C4-2B (cell line): ENCODE data around the gene XPA.

Source experiments
- H3K27ac ChIP-seq: fragments of 450-650 bp; 2 replicates; pipeline ENCODE4 v1.5.1; 2017
- ZFX ChIP-seq: fragments of 450-650 bp; IDR thresholded peaks from 2 replicates; pipeline ENCODE4 v1.6.1; 2017
- TF ChIP-seq, protein P1 (sequence below): fragments of 450-650 bp; conservative IDR thresholded peaks from 2 replicates; pipeline ENCODE4 v1.5.1; 2017; ENCODE audit warnings: mild to moderate bottlenecking

XPA gene

DNA sequence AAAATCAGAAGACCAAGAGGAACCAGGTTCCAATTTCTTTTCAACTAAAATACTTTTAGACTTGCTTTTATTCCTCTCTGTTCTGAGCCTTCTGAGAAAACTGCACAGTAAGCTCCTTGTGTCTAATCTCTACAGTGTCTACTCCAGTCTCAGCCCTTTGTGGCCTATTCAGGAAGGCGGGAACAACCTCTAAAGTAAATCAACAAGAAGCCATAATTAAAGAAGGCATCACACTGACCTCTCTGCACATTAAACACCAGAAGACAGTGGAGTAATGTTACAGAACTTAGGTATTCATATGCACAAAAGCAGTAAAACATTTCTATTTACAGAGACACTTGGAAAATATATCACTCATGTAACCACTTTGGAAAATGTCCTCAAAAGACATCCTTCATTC, 14.9 kb downstream of the XPA start:
- TF ChIP-seq, protein P1, sequence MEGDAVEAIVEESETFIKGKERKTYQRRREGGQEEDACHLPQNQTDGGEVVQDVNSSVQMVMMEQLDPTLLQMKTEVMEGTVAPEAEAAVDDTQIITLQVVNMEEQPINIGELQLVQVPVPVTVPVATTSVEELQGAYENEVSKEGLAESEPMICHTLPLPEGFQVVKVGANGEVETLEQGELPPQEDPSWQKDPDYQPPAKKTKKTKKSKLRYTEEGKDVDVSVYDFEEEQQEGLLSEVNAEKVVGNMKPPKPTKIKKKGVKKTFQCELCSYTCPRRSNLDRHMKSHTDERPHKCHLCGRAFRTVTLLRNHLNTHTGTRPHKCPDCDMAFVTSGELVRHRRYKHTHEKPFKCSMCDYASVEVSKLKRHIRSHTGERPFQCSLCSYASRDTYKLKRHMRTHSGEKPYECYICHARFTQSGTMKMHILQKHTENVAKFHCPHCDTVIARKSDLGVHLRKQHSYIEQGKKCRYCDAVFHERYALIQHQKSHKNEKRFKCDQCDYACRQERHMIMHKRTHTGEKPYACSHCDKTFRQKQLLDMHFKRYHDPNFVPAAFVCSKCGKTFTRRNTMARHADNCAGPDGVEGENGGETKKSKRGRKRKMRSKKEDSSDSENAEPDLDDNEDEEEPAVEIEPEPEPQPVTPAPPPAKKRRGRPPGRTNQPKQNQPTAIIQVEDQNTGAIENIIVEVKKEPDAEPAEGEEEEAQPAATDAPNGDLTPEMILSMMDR = no peak
- no peak for TF ChIP-seq ZFX
- no peak overlapping the region for H3K27ac ChIP-seq

DNA sequence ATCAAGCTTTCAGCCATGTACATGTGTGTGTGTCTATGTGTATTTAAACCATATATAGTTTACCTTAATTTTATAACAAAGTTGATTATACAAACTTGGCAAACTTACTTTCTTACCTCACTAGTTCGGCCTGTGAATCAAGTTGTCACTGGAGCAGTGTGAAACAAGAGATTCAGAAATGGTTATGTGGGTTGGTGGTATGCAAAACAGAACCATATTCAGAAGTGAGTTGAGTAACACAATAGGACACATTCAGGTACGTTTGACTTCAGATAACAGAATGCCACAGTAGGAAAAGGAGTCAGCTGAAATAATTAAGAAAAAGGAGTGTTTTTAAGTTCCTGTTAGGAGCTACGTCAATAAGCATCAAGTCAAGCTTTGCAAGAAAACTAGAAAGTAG, 21.5 kb downstream of the XPA start:
- H3K27ac ChIP-seq = no peak overlapping the region
- TF ChIP-seq, protein P1 = no peak
- TF ChIP-seq ZFX = no peak

DNA sequence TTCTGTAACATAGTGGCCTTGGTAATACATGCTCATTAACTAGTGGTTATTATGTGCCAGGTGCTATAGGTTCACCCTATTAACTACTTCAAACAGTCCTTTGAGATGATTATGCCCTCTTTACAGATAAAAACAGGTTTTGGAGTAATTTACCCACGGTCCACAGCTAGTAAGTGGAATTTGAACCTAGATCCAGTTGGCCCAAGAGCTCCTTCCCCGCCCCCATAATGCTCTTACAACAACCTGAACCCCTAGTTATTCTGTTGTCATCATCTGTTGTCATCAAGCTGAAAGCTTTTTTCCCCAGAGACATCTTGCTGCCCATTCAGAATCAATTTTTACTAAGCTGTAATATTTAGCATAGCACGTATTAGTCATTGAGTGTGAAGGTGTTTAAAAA, 23.2 kb downstream of the XPA start:
- TF ChIP-seq, protein P1 = no peak
- no peak for TF ChIP-seq ZFX

DNA sequence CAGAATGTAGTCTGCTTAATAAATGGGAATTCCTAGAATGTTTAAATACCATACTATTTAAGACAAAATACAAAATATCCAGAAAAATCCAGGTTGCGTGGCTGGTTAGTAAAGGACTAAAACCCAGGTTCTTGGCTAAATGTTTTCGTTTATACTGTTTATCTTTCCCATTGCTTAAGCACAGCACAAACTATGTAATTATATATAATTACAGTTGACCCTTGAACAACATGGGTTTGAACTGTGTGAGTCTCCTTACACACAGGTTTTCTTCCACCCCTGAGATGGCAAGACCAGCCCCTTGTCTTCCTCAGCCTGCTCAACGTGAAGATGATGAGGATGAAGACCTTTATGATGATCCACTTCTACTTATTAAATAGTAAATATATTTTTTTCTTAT, 24.7 kb downstream of the XPA start:
- no peak for TF ChIP-seq ZFX
- TF ChIP-seq, protein P1 = no peak
- H3K27ac ChIP-seq = no peak overlapping the region

More for the DNA sequence above, 23.2 kb downstream of the XPA start:
- H3K27ac ChIP-seq = no peak overlapping the region

DNA sequence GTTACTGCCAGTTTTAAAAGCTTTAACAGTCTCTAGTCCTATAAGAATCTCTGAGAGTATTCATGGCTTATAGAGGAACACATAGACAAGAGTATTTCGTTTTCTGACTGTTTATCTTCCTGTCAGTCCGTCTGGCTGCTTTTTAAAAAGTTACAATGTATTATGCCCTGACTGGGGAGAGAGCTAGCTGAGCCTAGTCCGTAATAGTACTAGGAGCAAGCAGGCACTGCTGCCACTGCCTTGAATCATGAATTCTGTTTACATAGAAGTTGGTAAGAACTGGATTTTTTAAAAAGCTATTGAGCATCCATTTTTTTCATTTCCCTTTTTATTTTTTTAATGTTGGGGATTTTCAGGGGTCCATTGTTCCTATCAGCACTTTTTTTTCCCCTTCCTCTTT, 26.6 kb downstream of the XPA start:
- no peak overlapping the region for H3K27ac ChIP-seq
- no peak for TF ChIP-seq ZFX
- TF ChIP-seq, protein P1 = no peak

DNA sequence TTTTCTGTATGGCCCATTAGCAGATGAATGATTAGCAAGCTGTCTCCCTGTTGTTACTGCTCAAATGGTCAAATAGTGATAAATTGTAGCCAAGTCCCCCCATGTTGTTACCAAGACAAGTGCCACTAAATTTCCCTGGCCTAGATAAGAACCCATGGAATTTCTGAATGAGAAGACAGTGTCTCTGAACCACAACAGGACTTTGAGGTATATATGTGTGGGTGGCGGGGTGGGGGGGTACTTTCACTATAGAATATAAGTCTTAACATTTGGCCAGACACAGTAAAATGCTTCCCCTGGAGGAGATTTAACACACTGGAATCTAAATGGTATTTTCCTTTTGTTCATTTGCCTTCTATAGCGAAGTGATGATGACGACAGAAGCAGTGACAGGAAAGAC, 28.7 kb downstream of the XPA start:
- TF ChIP-seq, protein P1 = no peak
- no peak overlapping the region for H3K27ac ChIP-seq

DNA sequence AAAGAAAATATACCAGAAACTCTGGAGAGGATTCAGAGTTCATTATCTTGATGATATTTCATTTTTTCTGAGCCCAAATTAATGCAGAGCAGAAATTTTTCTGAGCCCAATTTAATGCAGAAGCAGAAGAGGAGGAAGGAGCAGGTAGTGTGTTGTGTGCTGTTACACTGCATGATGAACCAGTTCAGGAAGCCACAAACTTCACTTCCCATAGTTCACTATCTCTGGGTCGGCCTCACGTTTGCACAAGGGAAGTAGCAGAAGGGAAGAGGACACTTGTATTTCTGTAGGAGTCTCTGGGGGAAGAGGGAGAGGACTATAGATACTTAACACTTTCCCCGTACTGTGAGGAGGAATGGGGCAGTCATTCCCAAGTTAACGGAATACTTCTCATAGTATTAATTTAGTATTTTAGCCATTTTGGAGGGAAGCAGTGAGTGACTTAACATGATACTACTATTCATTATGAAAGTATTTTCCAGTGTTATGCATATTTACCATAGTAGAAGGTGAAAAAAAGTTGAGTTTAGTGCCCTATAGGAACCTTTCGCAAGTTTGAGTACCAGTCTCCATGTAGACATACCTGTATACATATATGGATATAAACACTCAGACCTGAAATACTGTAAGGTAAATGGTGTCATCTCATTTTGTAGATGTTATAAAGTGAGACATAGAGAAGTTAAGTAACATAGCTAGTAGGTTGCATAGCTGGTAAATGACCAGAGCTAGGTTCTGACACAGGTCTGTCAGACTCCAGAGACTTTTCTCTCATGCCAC, 30.0 kb downstream of the XPA start:
- no peak overlapping the region for H3K27ac ChIP-seq
- TF ChIP-seq, protein P1 = no peak
- no peak for TF ChIP-seq ZFX
